Medulla oblongata (tissue), 1 donor: Measurements from ENCODE around the gene VTCN1.
"Not testable (repeated sequence)": the region's sequence is repeated elsewhere in the genome, so short reads cannot be mapped to it uniquely, and the experiment has no call there.

Experiments
- DNase-seq: peaks from one replicate; pipeline ENCODE4 v3.0.0-alpha.2; 2015; ENCODE audit errors: extremely low spot score

Gene VTCN1

GRCh38 chr1:117123274-117123673, 87.5 kb downstream of the VTCN1 start:
- no peak for DNase-seq

- peak; percentile 13 for DNase-seq
Observed at GRCh38 chr1:117122330-117123025, 88.2 kb downstream of the VTCN1 start.

GRCh38 chr1:117121589-117122329, 89.0 kb downstream of the VTCN1 start, which contains the start of gene TRIM45:
Gene TRIM45, minus strand, starts transcription at chr1:117121749. Its CDS starts 548 bp downstream, at chr1:117121201.
- DNase-seq = peak; percentile 98

- peak; percentile 16 for DNase-seq
Observed at GRCh38 chr1:117120774-117121588, 89.7 kb downstream of the VTCN1 start.

- not testable (repeated sequence) for DNase-seq
Observed at GRCh38 chr1:117119144-117119543, 91.6 kb downstream of the VTCN1 start.

GRCh38 chr1:117118137-117118536, 92.6 kb downstream of the VTCN1 start:
- DNase-seq = no peak

- no peak for DNase-seq
Observed at GRCh38 chr1:117117697-117118096, 93.0 kb downstream of the VTCN1 start.

GRCh38 chr1:117116784-117117130, 94.0 kb downstream of the VTCN1 start:
- DNase-seq = no peak

GRCh38 chr1:117116090-117116783, 94.5 kb downstream of the VTCN1 start:
- no peak for DNase-seq

- DNase-seq = no peak
Observed at GRCh38 chr1:117114877-117115276, 95.8 kb downstream of the VTCN1 start.

- DNase-seq = no peak
Observed at GRCh38 chr1:117113199-117113598, 97.5 kb downstream of the VTCN1 start.

- DNase-seq = no peak
Observed at GRCh38 chr1:117112047-117112717, 98.5 kb downstream of the VTCN1 start.

- no peak for DNase-seq
Observed at GRCh38 chr1:117110774-117111173, 100.0 kb downstream of the VTCN1 start.

- no peak for DNase-seq
Observed at GRCh38 chr1:117107364-117107763, 103.4 kb downstream of the VTCN1 start.

- DNase-seq = no peak
Observed at GRCh38 chr1:117106478-117106877, 104.2 kb downstream of the VTCN1 start.

- DNase-seq = no peak
Observed at GRCh38 chr1:117105722-117106121, 105.0 kb downstream of the VTCN1 start.

- no peak for DNase-seq
Observed at GRCh38 chr1:117104986-117105385, 105.7 kb downstream of the VTCN1 start.

- DNase-seq = not testable (repeated sequence)
Observed at GRCh38 chr1:117101858-117102257, 108.9 kb downstream of the VTCN1 start.

- DNase-seq = no peak
Observed at GRCh38 chr1:117101334-117101733, 109.4 kb downstream of the VTCN1 start.

- DNase-seq = no peak
Observed at GRCh38 chr1:117098287-117098890, 112.3 kb downstream of the VTCN1 start.

GRCh38 chr1:117097443-117097842, 113.3 kb downstream of the VTCN1 start:
- no peak for DNase-seq
